Sciatic nerve (tissue), 2 donors: ENCODE measurements around the gene ITGBL1. TPM values are rescaled to one million over a fixed set of nuclear protein-coding genes. Genes with fewer than 3 reads are reported as not detected.

Source experiments
- ATAC-seq: fragments of 200-7000 bp; cut with Tn5 transposase; one replicate; pipeline ENCODE4 v1.9.1; 2020; ENCODE audit warnings: mild to moderate bottlenecking, moderate library complexity
- DNase-seq: peaks from one replicate; pipeline ENCODE4 v3.0.0-alpha.2; 2020; ENCODE audit warnings: low spot score
- intact Hi-C: fragments of 100-400 bp; cut with DNase I; formaldehyde crosslinking; loops from one replicate; pipeline ENCODE4 v1.14.2; 2022
- total RNA-seq: library from RNA; stranded (reverse); fragmentation: NEBNext Ultra II Directional; extraction: Animal tissue kit (Norgen Biotek cat#: 25700); gene quantifications from one replicate; pipeline ENCODE4 v1.2.1, GENCODE V29; 2021
- donor health status: DM: no; HTN: no; CAD: no.
- donor health status: DM: no; HTN: no; CAD: no.

The ITGBL1 gene
- total RNA-seq, 1 donor from 2014 or later = 74.1 TPM

DNA sequence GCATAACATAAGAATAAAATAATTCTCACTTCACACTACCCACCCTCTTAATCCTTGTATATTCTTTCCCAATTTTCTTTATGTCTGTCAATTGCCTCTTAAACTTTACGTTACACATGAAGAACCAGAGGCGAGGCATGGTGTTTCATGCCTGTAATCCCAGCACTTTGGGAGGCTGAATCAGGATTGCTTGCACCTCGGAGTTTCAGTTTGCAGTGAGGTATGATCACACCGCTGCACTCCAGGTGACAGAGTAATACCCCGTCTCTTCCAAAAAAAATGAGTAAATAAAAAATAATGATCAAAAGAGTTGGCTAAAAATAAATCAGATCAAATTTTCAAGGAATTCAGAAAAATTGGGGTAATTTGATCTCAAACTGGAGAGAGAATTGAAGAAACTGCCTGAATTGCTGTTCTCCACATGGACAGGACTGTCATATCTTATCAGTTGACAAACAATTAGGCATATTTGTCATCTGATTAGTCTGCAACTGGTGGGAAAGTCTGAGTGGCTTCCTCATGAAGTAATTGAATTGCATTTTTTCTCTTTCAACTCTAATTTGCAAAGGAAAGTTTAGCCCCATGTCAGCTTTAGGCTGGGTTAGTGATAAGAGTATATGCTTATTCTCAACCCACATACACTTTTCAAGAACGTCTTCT, 302.9 kb downstream of the ITGBL1 start:
- ATAC-seq = no peak
- intact Hi-C loops = loop anchor here (10.0 kb wide), 1 partner anchor 601 kb away; no protein-coding TSS in a partner anchor
- no peak for DNase-seq

DNA sequence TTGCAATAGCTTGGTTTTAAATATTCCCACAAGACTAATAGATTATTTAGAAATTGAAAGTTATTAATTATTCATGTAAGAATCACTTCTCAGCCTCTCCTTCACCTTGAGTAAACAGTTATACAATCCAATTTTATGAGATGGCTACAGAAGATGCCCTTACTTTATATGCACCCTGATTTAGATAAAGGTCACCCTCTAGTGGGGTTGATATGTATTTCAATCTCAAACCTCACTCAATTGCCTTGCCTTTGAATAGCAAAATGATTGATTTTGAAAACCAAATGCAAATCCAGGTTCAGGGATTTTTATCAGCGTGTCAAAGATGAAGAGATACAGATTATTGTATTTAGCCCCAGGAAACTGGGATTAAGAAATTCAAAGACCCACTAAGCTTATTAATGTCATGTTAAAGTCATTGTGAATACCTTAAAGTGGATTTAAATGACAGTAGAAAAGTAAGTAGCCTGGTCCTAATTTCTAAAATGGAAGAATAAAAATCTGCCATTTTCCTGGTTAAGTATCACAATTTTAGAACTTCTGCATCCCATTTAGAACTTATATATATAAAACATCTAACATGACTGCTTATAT, 305.1 kb downstream of the ITGBL1 start:
- ATAC-seq (peak; percentile 76), DNase-seq (no peak)
- intact Hi-C loops = loop anchor here (10.0 kb wide), 1 partner anchor 603 kb away; no protein-coding TSS in a partner anchor

DNA sequence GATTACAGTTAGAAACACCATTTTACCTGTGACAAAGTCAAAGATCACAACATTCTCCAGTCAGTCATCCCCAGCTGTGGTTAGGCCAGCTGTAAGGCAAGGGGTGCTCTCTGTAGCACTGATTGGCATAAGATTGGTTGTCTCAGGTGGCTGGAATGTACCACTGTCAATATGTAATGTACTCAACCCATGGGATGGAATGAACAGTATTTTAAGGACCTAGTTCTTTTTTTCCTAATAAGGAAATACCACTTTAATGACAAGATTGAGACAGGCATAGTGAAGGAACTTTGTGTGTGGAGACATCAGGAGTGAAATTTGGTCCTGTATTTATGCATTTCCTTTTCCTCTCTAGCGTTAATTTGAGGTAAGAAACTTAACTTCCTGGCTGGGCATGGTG, 310.7 kb downstream of the ITGBL1 start:
- ATAC-seq = no peak
- intact Hi-C loops = no loop called here
- DNase-seq = no peak

Other genes with a start within 250 kb of the ITGBL1 start
- gene NALCN, start 36.2 kb upstream of the ITGBL1 start, total RNA-seq = 8.8 TPM